HepG2 (cell line): ENCODE results near the gene C20orf96. TPM values are rescaled to one million over a fixed set of nuclear protein-coding genes. Genes with fewer than 3 reads are reported as not detected.
A peak's percentile ranks its signal among the peaks of the same experiment; 100 is the strongest.

Experiments
- ATRX ChIP-seq: sonication (generic); formaldehyde crosslinking; IDR thresholded peaks from 2 replicates; pipeline ENCODE4 v1.4.0; 2020; ENCODE audit warnings: missing genetic modification reagents, borderline replicate concordance
- EED ChIP-seq: sonication (generic); formaldehyde crosslinking; IDR thresholded peaks from 2 replicates; pipeline ENCODE4 v1.5.0; 2020; ENCODE audit warnings: mild to moderate bottlenecking, missing genetic modification reagents
- GABPA ChIP-seq, 2 experiments: IDR thresholded peaks; 2 replicates each; pipeline ENCODE4 v1.6.1; 2011 to 2016; ENCODE audit warnings: low read depth in 2 of 2, low read length in 1 of 2, missing biosample characterization in 1 of 2, missing genetic modification characterization in 1 of 2
- GRHL1 ChIP-seq: sonication (generic); formaldehyde crosslinking; conservative IDR thresholded peaks from 2 replicates; pipeline ENCODE4 v1.8.0; 2022; ENCODE audit warnings: missing genetic modification reagents
- HNRNPK ChIP-seq: fragments of 200-400 bp; formaldehyde crosslinking; IDR thresholded peaks from 2 replicates; pipeline ENCODE4 v1.6.1; 2018; ENCODE audit warnings: low read length, low read depth, moderate library complexity, mild to moderate bottlenecking; ENCODE audit not compliant: poor library complexity, severe bottlenecking
- IKZF5 ChIP-seq: IDR thresholded peaks from 2 replicates; pipeline ENCODE4 v1.6.1; 2018; ENCODE audit warnings: missing genetic modification reagents, mild to moderate bottlenecking, missing compliant biosample characterization
- KLF15 ChIP-seq: sonication (generic); formaldehyde crosslinking; IDR thresholded peaks from 2 replicates; pipeline ENCODE4 v1.8.1; 2023; ENCODE audit warnings: borderline replicate concordance, mild to moderate bottlenecking, inconsistent platforms, missing genetic modification reagents, mixed read lengths
- NR2F6 ChIP-seq, 2 experiments: IDR thresholded peaks; 2 replicates each; pipeline ENCODE4 v1.6.1; 2016; ENCODE audit warnings: antibody characterized with exemption in 1 of 2, mild to moderate bottlenecking in 1 of 2
- RARA ChIP-seq: IDR thresholded peaks from 2 replicates; pipeline ENCODE4 v1.6.1; 2016; ENCODE audit warnings: missing genetic modification reagents, missing compliant biosample characterization
- REXO4 ChIP-seq: sonication (generic); formaldehyde crosslinking; IDR thresholded peaks from 2 replicates; pipeline ENCODE4 v1.8.0; 2022; ENCODE audit warnings: missing genetic modification reagents, mild to moderate bottlenecking, borderline replicate concordance
- SYNCRIP ChIP-seq: fragments of 200-400 bp; formaldehyde crosslinking; IDR thresholded peaks from 2 replicates; pipeline ENCODE4 v1.6.1; 2018; ENCODE audit warnings: mild to moderate bottlenecking, low read depth, low read length; ENCODE audit not compliant: insufficient read depth
- ZBTB49 ChIP-seq: sonication (generic); formaldehyde crosslinking; IDR thresholded peaks from 2 replicates; pipeline ENCODE4 v1.4.0; 2020; ENCODE audit warnings: missing genetic modification reagents, borderline replicate concordance
- ZNF280D ChIP-seq: sonication (generic); formaldehyde crosslinking; IDR thresholded peaks from 2 replicates; pipeline ENCODE4 v1.5.1; 2020; ENCODE audit warnings: mild to moderate bottlenecking, missing genetic modification reagents
- ZNF354B ChIP-seq: sonication (generic); formaldehyde crosslinking; IDR thresholded peaks from 2 replicates; pipeline ENCODE4 v1.8.0; 2022; ENCODE audit warnings: mild to moderate bottlenecking, missing genetic modification reagents
- ZNF414 ChIP-seq: sonication (generic); formaldehyde crosslinking; IDR thresholded peaks from 2 replicates; pipeline ENCODE4 v1.5.0; 2020; ENCODE audit warnings: missing genetic modification reagents
- ZSCAN5A ChIP-seq: sonication (generic); formaldehyde crosslinking; IDR thresholded peaks from 2 replicates; pipeline ENCODE4 v1.8.0; 2022; ENCODE audit warnings: mild to moderate bottlenecking, missing genetic modification reagents, borderline replicate concordance
- polyA plus RNA-seq, 8 experiments: library from polyadenylated mRNA; depleted of rRNA in 3 of 8; stranded (reverse) in 7 of 8; unstranded in 1 of 8; fragments of >200 nt; fragmentation: Illumina TruSeq in 4 of 8; extraction: Trizol in 4 of 8; gene quantifications; 2 replicates each; pipeline versions ENCODE4 v1.2.1 to v1.2.3, GENCODE V29; 2011 to 2016; ENCODE audit warnings: low read depth in 4 of 8, missing spikeins in 1 of 8, mixed read lengths in 1 of 8; ENCODE audit not compliant: insufficient read depth in 1 of 8
- total RNA-seq, 5 experiments: library from RNA; depleted of rRNA; stranded (reverse); fragments of >200 nt; fragmentation: Illumina TruSeq; extraction: Trizol; gene quantifications; 2 replicates each; pipeline ENCODE4 v1.2.3, GENCODE V29; 2016; ENCODE audit warnings: low read depth in 1 of 5

Gene C20orf96
- total and polyA plus RNA-seq, 2 of the 13 experiments (the other 11 are each of a cell fraction or from before 2014, with no cell fraction given) = 3.8 to 20.6 TPM

GRCh38 chr20:290084-290831 is at the start of gene C20orf96 (continued):
- TF ChIP-seq ZBTB49 (CRISPR knock-in tag) (peak; percentile 34; the same call in 1 of the 2 replicates), REXO4 (CRISPR knock-in tag) (no peak), GABPA (IDR thresholded peaks at IDR 0.05; ENCODE audit: low read depth, low read length) (no peak), GABPA (CRISPR knock-in tag; IDR thresholded peaks at IDR 0.05; ENCODE audit: low read depth) (no peak; the same call in 1 of the 2 replicates), SYNCRIP (no peak), ATRX (CRISPR knock-in tag) (no peak), ZSCAN5A (CRISPR knock-in tag) (0 out of 2 replicates have a peak, but pooled peaks have one; percentile 55), ZNF414 (CRISPR knock-in tag) (no peak), RARA (CRISPR knock-in tag) (no peak), EED (CRISPR knock-in tag) (no peak; the same call in 1 of the 2 replicates), IKZF5 (0 out of 2 replicates have a peak, but pooled peaks have one; percentile 15), ZNF280D (CRISPR knock-in tag) (no peak), NR2F6 (IDR thresholded peaks at IDR 0.05) (no peak), NR2F6 (CRISPR knock-in tag; IDR thresholded peaks at IDR 0.05) (no peak; the same call in 1 of the 2 replicates), HNRNPK (no peak), GRHL1 (CRISPR knock-in tag) (no peak), ZNF354B (0 out of 2 replicates have a peak, but pooled peaks have one; percentile 75), KLF15 (0 out of 2 replicates have a peak, but pooled peaks have one; percentile 12)
